OCI-M1 (cell line): ENCODE results near the gene NAV2.

Source experiments
- DNase-seq: peaks from one replicate; lab custom pipeline; 2025; lab: John Stamatoyannopoulos, UW

NAV2 gene

DNA sequence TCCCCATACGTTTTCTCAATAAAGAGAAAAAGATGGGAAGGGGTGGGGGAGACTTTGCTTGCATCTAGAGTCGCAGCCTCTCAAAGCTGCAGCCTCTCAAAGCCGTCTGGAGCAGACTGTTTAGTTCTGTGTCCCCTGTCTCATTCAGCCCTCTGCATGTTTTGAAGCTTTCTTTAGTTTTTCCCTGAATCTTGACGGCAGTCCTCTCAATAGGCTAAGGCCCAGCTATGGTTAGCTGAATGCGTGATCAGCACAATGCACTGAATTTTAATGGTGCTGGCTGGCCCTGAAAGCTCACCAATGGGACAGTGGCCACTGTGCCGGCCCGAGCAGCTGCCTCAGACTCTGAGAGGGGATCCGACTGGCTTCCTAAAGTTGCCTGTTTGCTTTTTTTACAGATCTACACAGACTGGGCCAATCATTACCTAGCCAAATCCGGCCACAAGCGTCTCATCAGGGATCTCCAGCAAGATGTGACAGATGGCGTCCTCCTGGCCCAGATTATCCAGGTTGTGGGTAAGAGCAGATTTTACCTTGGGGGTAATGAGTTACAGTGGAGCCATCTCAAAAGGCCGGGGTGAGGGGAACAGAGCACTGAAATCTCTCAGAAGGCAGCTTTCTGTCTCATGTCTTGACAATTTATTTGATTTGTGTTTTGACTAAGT, 119.6 kb downstream of the NAV2 start:
- DNase-seq = no peak

DNA sequence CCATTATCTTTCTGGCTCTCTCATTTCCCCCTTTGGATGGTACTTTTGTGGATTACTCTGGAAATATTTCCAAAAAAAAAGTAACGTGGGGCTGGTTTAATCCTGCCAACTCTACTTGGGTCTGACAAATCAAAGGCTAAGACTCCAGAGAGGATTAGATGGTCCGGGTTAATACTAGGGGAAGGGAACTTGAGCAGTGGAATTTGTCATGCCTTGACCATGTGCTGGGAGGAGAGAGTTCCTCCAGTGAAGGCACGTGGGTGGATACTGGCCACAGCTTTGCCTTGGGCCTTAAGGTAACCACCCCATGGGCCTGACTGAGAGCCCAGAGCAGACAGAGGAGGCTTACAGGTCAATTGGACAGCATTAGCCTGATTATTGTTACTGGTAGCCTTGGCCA, 120.3 kb downstream of the NAV2 start:
- DNase-seq = no peak

DNA sequence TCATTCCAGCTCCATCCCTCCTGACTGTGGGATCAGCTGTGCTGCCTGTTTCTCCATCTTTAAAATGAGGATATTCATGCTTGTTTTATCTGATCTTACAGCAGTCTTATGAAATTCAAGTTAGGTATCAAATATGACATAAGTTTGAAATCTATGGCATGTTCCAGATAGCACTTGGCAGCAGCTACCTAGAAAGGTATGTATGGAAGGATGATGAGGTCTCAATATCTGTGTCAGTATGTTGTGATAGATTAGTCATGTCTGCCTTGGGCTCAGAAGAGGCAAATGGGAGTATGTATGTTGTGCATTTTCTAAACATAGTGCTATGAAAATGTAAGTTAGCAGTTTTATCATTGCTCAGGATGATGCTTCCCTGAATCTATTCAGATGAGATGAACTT, 122.1 kb downstream of the NAV2 start:
- DNase-seq = no peak

DNA sequence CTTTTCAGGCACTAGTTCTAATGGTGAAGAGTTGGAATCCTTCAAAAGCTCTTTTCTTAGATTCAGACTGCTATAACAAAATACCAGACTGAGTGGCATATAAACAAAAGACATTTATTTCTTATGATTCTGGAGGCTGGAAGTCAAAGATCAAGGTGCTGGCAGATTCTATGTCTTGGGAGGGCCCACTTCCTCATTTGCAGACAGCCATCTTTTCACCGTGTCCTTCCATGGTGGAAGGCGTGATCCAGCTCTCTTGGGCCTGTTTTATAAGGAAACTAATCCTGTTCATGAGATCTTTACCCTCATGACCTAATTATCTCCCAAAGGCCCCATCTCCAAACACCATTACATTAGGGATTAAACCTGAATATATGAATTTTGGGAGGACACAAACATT, 124.0 kb downstream of the NAV2 start:
- no peak for DNase-seq

DNA sequence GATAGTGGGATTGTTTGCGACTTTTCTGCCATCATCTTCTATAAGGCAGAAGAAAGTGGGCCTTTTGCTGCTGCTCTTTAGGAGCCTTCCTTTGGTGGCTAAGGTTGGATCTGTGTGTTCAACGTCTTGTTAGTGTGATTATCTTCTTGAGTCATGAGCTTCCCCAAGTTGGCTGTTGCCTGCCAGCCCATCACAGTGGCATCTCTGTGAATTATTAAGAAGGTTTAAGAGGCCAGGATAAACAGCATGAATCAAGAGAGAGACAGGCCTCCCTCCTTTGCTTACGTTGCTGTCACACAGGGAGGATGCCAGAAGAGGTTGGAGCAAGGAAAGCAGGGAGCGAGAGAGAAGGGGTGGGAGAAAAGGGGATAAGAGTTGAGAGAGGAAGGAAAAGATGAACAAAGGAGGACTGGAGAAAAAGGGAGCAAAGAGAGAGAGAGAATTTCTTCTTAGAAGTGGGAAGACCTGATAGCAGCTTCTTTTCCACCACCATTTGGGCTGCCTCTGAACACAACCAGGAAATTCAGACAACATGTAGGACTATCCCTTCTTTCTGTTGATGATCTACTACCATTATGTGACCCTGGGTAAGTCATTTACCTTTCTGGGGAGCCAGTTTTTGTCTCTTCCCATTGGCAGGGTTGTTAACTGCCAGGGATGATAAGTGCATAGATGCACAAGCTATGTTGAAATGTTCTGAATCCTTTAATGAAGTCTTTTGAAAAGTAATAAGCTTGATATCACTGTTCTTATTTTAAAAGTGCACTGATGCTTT, 126.5 kb downstream of the NAV2 start:
- no peak for DNase-seq

DNA sequence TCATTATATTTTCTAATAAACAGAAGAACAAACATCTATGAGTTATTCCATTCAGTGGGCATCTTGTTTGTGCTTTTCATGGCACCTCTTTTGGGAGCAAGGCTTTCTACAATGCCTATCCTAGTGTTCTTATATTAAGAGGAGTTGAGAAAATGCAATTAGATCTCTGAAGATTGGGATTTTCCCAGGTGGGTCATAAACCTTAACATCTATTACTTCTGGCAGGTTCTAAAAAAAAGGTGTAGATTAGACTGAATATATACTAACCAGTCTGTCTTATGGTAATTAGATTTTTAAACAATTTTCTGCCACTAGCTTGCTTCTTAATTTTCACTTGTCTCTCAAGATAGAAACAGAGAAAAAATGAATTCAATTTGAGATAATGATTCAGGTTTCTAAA, 128.3 kb downstream of the NAV2 start:
- no peak for DNase-seq

DNA sequence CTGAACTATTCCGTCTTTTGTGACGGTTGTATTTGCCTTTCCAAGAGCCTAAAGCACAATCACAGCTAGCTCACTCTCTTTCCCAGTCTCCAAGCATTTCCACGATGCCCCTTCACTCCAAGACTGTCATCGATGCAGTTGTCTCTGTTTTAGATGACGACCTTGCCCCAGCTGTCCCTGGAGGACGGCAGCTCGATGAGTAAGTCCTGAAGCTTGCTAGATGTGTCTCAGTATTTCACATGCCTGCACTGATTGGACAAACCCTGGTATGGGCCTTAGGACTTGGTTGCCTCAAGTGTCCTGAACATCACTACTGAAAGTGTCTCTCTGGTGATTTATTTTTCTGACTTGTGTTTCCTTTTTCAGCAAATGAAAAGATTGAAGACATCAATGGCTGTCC, 129.9 kb downstream of the NAV2 start:
- no peak for DNase-seq

DNA sequence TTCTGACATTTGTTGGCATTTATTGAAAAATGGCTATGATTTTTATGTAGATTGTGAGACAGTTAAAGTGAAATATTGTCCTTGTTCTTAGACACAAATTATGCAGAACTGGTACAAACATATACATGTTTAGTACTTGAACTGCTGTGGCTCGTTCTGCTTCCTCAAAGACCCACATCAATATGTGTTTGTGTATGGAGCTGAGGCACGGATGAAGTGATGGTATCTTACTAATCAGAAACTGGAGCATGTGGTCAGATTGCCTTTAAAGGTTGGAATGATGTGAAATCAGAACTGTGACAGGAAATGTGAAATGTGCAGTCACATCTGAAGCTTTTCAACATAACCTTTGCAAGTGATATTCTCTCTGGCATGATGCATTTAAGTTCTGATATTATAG, 130.4 kb downstream of the NAV2 start:
- no peak for DNase-seq

DNA sequence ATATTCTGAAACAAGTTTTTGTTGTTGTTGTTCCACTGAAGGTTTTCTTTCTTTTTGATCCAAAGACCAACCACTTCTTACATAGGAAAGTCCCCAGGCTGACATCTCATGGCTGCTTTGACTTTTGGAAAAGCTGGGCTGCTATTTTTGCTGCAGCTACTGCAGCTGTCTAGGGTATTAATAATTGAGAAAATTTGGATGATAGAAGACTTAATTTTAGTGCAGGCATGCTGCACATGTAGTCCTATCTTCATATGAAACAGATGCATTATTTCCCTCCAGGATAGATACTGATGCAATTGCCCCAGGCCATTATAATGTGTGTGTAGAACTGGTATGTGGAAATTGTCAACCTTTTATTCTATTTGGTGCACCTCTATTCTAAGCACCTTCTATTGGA, 131.4 kb downstream of the NAV2 start:
- DNase-seq = no peak

DNA sequence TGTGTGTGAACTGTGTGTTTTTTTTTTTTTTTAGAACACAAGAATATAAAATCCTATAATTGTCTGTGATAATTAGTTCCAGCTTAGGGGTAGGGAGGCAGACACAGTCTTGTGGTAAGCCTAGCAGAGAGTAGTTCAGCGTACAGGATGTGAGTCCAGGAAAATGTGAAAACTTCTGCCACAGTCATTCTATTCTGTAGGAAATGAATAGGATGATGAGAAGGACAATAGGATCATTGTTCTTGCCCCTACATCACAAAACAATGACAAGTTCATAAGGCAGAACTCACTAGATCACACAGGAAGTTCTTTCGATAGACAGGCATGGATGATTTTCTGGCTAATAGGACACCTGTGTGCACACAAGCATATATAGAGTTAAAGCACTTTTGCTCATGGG, 132.2 kb downstream of the NAV2 start:
- no peak for DNase-seq

DNA sequence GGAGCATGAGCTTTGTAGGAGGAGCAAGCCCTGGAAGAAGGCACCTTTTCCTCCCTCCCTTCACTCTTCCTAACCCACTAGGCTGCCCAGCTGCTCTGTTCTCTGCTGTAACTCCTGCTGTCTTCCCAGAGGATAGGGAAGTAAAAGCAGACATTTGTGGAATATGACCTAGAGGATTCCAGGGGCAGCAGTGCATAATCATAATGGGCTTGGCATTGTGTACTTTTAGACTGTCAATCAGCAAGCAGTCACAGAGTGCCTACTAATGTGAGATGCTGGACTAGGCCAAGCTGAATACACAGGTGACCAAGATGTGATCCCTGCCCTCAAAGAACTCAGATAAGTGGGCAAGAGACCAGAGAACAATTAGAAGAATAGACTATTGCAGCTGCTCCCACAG, 133.0 kb downstream of the NAV2 start:
- no peak for DNase-seq

DNA sequence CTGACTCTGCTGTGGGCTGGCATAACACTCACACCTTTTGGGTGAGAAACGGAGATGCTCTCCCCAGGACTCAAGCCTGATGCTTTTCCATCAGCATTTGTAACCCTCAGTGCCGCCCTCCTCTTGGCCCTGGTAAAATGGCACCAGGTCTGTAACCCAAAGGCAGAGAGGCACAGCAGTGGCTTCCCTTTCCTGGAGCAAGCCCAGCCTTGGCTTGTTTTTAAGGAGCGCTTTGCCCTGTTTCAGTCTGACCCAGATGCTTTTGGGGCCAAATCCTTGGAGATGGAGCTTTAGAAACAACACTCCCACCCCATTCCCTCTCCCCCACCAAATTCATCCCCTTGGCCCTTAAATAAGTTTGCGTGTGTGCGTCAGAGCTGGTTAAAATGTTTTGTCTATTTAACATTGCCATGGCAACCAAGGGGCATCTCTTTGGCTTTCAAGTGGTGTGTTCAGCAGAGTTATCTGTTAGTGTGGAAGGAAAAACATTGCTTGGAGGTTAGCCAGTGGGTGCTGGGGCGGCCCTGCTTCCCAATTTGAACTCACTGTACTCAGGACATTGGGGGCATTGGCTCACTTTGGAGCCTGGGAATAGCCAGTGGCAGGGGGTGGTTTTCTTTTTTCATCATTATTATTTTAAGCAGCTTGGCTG, 134.1 kb downstream of the NAV2 start:
- DNase-seq = no peak

DNA sequence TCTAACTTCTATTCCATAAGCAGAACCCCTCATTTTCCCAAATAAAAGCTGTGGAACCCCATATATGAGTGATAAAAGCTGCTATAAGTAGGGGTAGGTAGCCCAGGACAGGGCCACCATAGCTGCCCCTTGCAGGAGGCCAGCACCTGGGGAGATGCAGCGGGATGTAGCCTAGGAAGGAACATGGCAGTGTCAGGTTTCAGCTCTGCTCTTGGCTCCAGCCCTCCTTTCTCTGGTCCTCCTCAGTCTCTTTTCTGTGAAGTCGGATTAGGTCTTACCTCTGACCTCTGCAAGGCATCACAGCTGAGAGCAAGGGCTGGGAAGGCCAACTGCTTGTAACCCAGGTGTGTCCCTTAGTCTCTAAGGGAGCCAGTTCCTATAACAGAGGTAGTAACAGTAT, 135.6 kb downstream of the NAV2 start:
- DNase-seq = no peak

DNA sequence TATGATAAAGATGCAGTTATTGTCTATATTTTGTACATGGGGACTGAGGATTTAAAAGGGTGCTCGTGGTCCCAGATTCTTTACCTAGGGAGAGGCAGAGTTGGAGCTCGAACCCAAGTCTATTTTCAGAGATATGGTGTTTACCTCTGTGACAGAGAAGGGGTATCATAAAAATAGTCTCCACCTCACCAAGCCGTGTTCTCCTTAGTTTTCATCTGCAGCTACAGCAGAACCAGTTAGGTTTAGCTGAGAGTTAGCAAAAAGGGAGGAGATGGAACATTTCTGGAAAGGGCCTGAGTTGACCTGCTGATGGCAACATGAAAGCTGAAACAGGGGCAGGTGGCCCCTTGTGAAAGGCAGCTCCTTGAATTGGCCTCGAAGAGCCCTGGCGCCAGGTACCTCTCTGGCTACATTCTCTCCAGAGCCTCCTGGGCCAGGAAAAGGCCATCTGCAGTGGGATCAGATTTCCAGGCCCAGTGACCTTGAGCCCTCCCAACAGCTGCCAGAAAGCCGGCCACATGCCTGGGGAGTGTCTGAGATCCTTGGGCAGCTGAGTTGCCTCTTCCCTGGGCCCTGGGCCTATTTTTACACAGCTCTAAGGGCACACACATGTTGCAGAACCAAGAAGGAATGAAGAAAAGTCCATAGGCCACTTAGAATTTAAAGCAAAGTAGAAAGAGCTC, 136.6 kb downstream of the NAV2 start:
- no peak for DNase-seq

DNA sequence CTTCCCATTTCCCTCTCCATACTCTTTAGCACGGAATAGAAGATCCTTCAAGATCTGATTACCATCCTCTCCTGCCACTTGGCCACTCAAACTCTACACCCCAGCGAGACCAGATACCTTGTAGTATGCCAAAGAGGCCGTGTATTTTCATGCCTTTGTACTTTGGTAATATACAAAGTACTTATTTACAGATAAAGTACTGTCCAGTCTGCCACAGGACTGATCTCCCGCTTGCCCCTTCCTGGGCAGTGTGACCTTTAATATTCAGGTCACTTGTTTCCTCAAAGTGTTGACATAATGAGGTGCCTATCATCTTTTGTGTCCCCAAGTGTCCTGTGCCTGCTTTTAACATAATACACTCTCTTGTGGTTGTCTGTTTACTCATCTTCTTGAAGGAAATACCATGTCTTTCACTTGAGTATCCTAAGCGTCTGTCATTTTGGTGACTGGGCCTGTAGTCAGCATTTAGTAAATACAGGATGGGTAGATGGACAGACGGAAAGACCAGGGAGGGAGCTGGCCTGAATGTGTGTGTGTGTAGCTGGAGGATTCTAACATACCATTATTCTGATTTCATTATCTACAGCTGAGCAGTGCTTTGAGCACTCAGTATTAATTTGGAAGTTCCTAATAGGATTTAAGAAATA, 137.4 kb downstream of the NAV2 start:
- DNase-seq = no peak

DNA sequence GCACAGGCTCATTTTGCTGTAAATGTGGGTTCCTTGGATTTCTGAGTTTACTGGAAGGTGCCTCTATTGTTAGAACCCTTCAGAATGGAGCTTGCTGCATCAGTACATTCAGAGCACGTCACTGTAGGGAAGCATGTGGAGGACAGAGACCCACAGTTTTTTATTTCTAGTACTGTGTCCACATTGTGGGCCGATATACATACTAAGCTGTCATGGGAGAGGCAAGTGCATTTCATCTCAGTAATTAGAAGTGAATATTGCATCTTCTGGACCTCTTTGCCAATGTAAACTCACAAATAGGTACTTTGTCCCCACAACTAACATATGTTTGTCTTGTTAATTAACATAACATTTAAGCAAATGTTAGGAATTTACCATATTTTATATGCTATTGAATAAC, 139.7 kb downstream of the NAV2 start:
- DNase-seq = no peak

DNA sequence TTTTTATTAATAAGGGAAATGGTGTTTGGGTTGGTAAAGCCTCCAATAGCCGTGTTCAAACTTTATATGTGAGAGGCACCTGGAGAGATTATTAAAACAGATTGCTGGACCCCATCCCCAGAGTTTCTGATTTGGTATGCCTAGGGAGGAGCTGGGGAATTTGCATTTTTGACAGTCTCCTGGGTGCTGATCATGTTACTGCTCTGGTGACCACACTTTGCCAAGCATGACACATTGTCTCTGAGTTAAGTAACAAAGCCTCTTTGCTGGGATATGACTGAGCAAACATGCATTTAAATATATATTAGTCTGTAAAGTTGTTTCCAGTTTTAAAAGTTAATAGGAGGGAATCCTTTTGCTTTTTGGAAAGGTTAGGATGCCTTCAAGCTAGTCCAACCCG, 140.4 kb downstream of the NAV2 start:
- DNase-seq = no peak

DNA sequence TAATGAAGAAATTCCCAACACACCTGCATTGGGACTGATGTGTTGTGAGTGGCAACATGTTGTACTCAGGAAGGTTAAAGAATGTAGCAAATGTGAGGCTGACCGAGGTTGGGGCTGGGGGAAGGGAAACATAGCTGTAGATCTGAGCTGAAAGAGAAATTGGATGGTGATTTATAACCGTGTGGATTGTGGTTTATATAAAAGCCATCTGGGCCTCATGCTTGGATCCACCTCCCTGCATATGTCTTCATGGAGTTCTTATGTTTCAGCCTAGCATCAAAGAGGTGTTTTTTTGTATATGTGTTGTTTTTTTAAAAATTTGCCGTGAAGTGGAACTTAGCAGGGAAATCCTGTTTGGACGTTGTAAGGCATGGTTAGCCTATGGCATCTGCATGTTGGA, 141.3 kb downstream of the NAV2 start:
- no peak for DNase-seq

DNA sequence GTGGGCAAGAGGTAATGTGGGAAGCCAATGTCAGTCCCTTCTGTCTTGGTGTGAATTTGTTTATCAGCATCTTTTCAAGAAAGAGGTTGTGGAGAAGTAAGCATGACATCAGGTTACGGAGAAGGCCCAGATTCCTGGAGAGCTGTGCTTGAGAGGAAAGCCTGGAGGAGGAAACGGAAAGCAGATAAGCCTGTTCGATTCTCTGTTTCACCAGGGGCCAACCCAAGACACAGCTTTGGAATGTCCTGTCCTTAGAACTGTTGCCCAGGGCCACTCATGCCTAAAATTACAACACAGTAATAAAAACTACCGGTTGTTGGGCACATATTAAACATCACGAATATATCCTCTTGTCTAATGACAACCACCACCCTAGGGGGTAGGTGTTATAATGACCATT, 148.5 kb downstream of the NAV2 start:
- no peak for DNase-seq

DNA sequence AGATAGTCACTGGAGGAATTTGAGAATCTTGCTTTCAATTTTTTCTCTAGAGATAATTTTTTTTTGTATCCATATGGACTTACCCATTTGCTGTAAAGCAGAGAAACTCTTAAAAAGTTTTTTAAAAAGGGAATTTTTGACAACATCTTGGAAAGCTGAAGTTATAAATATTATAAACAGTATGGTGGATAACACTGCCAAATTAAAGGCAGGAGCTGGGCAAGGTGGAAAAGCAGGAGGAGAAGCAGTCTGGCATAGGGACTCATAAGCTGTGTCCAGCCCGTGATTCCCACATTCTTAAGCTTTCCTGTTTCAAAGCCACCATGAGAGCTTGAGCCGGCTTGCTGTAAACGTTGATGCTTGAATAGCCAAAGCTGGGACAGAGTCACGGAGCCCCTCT, 149.5 kb downstream of the NAV2 start:
- no peak for DNase-seq

DNA sequence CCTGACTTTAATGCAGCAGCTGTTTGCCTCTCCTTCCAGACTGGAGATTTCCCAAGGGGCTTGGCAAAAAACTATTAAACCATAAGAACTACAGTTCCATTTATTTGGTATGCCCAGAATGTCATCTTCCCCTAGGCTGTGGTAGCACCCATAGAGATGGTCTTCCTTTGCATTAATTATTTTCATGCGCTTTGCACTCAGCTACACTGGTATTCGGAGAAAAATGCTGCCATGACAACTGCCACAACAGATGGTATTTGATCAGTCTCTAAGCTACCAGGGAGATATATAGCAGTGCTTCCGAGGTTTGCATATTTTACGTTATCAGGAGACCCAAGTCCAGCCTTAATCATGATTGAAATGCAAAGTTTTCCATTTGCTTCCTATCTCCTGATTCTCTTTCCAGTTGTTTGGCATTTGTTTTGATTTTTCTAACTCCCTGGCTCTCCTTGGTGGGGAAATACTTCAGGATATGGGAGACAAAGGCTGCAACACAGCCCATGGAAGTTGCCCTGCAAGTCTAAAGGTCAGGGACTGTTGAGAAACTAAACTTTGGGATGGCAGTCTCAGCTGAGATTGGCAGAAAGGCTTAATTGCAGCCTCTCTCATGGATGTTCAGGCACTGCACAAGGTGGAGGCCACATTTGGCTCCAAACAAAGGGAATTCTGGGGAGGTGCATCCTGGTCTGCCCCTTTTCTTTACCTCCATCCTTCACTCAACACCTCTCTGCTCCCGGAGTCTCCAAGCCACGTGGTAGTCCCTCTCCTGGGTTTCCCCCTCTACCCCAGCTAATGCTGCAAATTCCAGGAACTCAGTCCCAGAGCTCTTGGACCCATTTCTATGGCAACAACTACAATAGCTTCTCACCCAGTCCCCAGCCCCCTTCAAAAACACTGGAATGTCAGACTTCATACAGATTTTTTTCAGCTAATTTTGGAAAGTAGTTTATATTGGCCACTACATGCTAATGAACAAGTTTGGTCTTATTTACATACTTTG, 151.8 kb downstream of the NAV2 start:
- DNase-seq = no peak
